Activated naive CD8-positive, alpha-beta T cell treated with anti-CD3 and anti-CD28 coated beads, Interleukin-2, amount 10 ng/mL, durations not matched to agents 7 days and 5 days (primary cell): ENCODE measurements around the gene CAMTA2. TPM values are rescaled to one million over a fixed set of nuclear protein-coding genes. Genes with fewer than 3 reads are reported as not detected.

Experiments used
- ATAC-seq: fragments of 150-1000 bp; cut with Tn5 transposase; one replicate; pipeline ENCODE4 v1.10.0; 2021; ENCODE audit warnings: low read depth, moderate library complexity
- POLR2A ChIA-PET: fragments of 350-600 bp; sonication (Branson Sonifier 250); formaldehyde crosslinking; loops from one replicate; lab custom pipeline; 2021; ENCODE audit warnings: antibody characterized with exemption; lab: Charles Lee
- DNase-seq: peaks from one replicate; pipeline ENCODE4 v3.0.0; 2021
- H3K27ac Mint-ChIP-seq: one replicate; pipeline ENCODE4 v1.8.0; 2022; ENCODE audit warnings: mild to moderate bottlenecking, mixed read lengths
- H3K27me3 Mint-ChIP-seq: one replicate; pipeline ENCODE4 v1.8.0; 2022; ENCODE audit warnings: mild to moderate bottlenecking, moderate library complexity, mixed read lengths
- H3K36me3 Mint-ChIP-seq: one replicate; pipeline ENCODE4 v1.8.0; 2021; ENCODE audit warnings: mild to moderate bottlenecking, mixed read lengths
- H3K4me1 Mint-ChIP-seq: one replicate; pipeline ENCODE4 v1.8.0; 2021; ENCODE audit warnings: mixed read lengths
- H3K4me3 Mint-ChIP-seq: one replicate; pipeline ENCODE4 v1.8.0; 2022; ENCODE audit warnings: mild to moderate bottlenecking, moderate library complexity, mixed read lengths
- H3K9me3 Mint-ChIP-seq: one replicate; pipeline ENCODE4 v1.8.0; 2021; ENCODE audit warnings: mixed read lengths
- total RNA-seq, 2 experiments: library from RNA; stranded (reverse); gene quantifications; one replicate each; pipeline ENCODE4 v1.2.3, GENCODE V29; 2021

CAMTA2 gene
- total RNA-seq, 2 experiments from 2014 or later, result 62.0 to 67.7 TPM

DNA sequence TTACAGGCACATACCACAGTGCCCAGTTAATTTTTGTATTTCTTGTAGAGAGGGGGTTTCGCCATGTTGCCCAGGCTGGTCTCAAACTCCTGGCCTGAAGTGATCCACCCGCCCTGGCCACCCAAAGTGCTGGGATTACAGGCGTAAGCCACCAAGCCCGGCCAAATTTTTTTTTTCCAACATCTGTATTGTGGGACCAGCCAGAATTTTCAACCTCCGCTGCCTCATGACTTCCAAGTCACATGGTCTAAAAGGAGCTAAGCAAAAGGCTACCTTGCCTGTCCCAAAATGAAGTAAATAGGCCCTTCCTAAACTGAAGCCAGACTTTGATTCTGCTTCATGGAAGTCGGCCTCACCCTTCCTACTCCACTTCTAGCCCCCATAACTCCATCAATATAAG, 15.6 kb downstream of the CAMTA2 start:
- no peak overlapping the region for H3K27ac Mint-ChIP-seq
- peaks cover 14% of the 10 kb centered on the region for H3K4me1 Mint-ChIP-seq
- POLR2A ChIA-PET, result interaction anchor here (1.6 to 9.3 kb wide), 3 partner anchors 8 to 73 kb away, joined by 4 to 441 read pairs (median 15); partner anchors contain the start of genes C17orf107, ENO3, PFN1 and RNF167
- no peaks in the 10 kb centered on the region for H3K9me3 Mint-ChIP-seq
- no peak for ATAC-seq
- no peaks in the 10 kb centered on the region for H3K27me3 Mint-ChIP-seq
- H3K36me3 Mint-ChIP-seq, result peaks cover 19% of the 10 kb centered on the region
- H3K4me3 Mint-ChIP-seq, result no peak overlapping the region
- no peak for DNase-seq

GRCh38 chr17:4970273-4970672, 17.2 kb downstream of the CAMTA2 start:
- H3K4me1 Mint-ChIP-seq, result peaks cover 24% of the 10 kb centered on the region
- no peak for DNase-seq
- H3K27me3 Mint-ChIP-seq, result no peaks in the 10 kb centered on the region
- H3K4me3 Mint-ChIP-seq, result no peak overlapping the region
- peak overlapping the region; percentile 65 for H3K27ac Mint-ChIP-seq
- no peaks in the 10 kb centered on the region for H3K9me3 Mint-ChIP-seq
- peaks cover 22% of the 10 kb centered on the region for H3K36me3 Mint-ChIP-seq
- no peak for ATAC-seq
- POLR2A ChIA-PET, result interaction anchor here (1.6 to 9.3 kb wide), 3 partner anchors 9 to 71 kb away, joined by 4 to 441 read pairs (median 15); partner anchors contain the start of genes C17orf107, ENO3, PFN1 and RNF167

DNA sequence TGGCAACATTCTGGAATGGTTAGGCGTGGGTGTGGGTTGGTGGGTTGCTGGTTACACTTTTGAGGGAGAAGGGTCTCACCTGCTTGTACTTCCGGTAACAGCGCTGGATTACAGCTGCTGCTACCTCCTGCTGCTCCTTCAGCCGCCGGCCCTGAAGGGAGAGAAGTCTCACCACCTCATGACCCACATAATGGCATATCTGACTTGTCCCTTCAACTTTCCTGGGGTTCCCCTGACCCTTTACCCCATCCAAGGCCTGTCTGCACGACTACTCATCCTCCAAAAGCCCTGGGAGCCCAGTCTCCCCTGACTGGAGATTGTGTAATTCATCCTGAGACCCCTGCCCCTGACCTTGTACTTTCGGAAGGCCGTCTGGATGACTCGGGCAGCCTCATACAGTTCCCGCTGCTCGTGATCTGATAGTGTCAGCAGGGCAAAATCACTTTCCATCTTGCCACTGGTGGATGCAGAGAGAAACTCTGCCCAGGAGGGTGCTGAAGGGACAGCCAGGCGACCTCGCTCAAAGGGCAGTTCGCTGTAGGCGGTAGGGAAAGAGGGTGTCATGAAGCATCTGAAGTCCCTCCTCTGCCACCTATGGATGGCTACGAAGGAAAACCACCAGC, 17.8 kb downstream of the CAMTA2 start:
- DNase-seq (no peak), ATAC-seq (no peak)
- H3K27ac Mint-ChIP-seq, result no peak overlapping the region
- no peaks in the 10 kb centered on the region for H3K9me3 Mint-ChIP-seq
- no peaks in the 10 kb centered on the region for H3K27me3 Mint-ChIP-seq
- POLR2A ChIA-PET, result interaction anchor here (1.0 to 9.3 kb wide), 3 partner anchors 10 to 23 kb away, joined by 5 to 441 read pairs (median 15); partner anchors contain the start of genes ENO3, PFN1, RNF167 and SLC25A11
- H3K4me3 Mint-ChIP-seq, result no peak overlapping the region
- H3K36me3 Mint-ChIP-seq, result peaks cover 23% of the 10 kb centered on the region
- H3K4me1 Mint-ChIP-seq, result peaks cover 25% of the 10 kb centered on the region

- POLR2A ChIA-PET, result interaction anchor here (0.5 to 9.3 kb wide), 5 partner anchors 10 to 259 kb away, joined by 3 to 441 read pairs (median 7); partner anchors contain the start of genes ARRB2, ENO3, PFN1 and RNF167
- H3K4me1 Mint-ChIP-seq, result peaks cover 22% of the 10 kb centered on the region
- no peaks in the 10 kb centered on the region for H3K27me3 Mint-ChIP-seq
- no peak overlapping the region for H3K4me3 Mint-ChIP-seq
- no peaks in the 10 kb centered on the region for H3K9me3 Mint-ChIP-seq
- DNase-seq, result peak; percentile 44
- H3K27ac Mint-ChIP-seq, result no peak overlapping the region
- no peak for ATAC-seq
- peaks cover 23% of the 10 kb centered on the region for H3K36me3 Mint-ChIP-seq
These were observed 18.4 kb downstream of the CAMTA2 start for GRCh38 chr17:4969047-4969550.

DNA sequence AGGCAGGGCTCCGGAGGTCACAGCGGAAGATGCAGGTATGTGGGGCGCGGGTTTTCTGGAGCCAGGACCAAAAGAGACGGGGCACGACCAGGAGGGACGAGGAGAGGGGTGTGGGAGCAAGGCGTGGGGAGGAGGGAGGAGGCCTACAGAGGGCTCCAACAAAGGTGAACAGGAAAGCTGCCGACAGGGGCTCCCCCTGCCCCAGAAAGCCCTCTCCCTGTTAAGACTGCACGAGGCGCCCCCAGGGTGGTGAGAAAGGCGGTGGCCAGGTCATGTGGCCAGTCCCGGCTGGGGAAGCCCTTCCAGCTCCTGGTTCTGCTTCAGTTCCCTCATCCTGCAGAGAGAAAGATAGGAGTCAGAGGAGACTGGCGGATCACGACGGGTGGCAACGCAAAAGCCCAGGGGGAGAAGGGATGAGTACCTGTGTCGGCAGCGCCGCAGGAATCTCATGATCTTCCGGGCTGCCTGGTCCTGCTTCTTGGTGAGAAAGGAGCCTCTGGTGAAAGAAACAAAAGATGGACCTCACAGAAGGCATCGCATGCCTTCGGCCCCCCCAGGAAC, 18.9 kb downstream of the CAMTA2 start:
- no peak for ATAC-seq
- DNase-seq, result no peak
- no peak overlapping the region for H3K27ac Mint-ChIP-seq
- H3K27me3 Mint-ChIP-seq, result no peaks in the 10 kb centered on the region
- H3K4me3 Mint-ChIP-seq, result no peak overlapping the region
- POLR2A ChIA-PET, result interaction anchor here (0.5 to 9.3 kb wide), 9 partner anchors 12 to 258 kb away, joined by 3 to 441 read pairs (median 7); partner anchors contain the start of genes ARRB2, CAMTA2, ENO3 and INCA1
- H3K9me3 Mint-ChIP-seq, result no peaks in the 10 kb centered on the region
- peaks cover 20% of the 10 kb centered on the region for H3K36me3 Mint-ChIP-seq
- H3K4me1 Mint-ChIP-seq, result peaks cover 17% of the 10 kb centered on the region

DNA sequence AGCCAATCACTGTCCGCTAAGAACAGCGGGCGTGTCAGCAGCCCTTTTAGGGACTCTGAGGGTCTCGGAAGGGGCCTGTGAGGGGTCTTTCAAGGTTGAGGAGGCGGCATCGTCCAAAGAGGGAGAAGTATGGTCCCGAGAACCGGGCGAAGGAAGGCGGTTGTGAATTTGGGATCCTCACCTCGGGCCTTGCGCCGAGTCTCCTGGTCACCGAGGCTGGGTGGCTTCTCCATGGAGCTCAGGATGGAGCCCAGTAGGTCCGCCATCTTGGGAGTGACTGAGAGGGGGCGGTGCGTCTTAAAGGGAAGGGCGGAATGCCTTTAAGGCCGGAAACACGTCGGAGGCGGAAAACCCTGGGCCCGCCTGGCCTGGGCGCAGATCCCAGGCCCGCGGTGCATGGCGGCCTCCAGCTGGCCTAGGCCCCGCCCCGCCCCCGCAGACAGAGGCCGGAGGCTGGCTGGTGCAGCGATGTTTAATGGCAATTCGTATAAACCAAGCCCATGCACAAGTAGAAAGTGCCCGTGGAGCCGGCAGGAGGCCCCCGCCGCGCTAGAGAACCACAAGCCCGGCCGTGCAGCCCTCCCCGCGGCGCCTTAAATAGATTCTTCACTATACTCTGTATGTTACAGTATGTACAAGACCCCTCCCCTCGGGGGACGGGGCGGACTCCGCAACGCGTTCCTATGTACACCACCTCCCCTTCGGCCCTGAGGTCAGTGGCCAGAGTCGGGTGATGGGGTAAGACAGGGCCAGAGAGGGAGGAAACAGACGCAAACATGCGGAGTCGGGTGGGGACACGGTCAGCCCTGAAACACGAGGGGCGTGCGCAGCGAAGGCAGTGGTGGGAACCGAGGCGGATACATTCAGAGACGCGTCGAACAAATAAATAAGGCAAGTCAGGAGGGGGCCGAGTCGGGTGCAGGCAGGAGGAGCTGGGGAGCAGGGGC, 19.7 kb downstream of the CAMTA2 start, which contains the start of gene SPAG7:
Gene SPAG7 (minus strand): TSS at position 279 of the 947 bp plus-strand sequence. CDS start 13 bp downstream, at position 266.
- ATAC-seq (peak; percentile 62), DNase-seq (peak; percentile 96)
- H3K36me3 Mint-ChIP-seq, result peaks cover 17% of the 10 kb centered on the region
- H3K9me3 Mint-ChIP-seq, result no peaks in the 10 kb centered on the region
- POLR2A ChIA-PET, result interaction anchor here (0.8 to 9.3 kb wide), 17 partner anchors 11 to 257 kb away, joined by 3 to 441 read pairs (median 4); partner anchors contain the start of genes ARRB2, C17orf107, CAMTA2 and CHRNE
- peaks cover 17% of the 10 kb centered on the region for H3K4me1 Mint-ChIP-seq
- no peak within 1 kb of the TSS for H3K4me3 Mint-ChIP-seq
- no peak within 1 kb of the TSS for H3K27ac Mint-ChIP-seq
- no peaks in the 10 kb centered on the region for H3K27me3 Mint-ChIP-seq

GRCh38 chr17:4966844-4967538, 20.5 kb downstream of the CAMTA2 start:
- no peak overlapping the region for H3K27ac Mint-ChIP-seq
- H3K4me1 Mint-ChIP-seq, result peaks cover 17% of the 10 kb centered on the region
- H3K9me3 Mint-ChIP-seq, result no peaks in the 10 kb centered on the region
- H3K27me3 Mint-ChIP-seq, result no peaks in the 10 kb centered on the region
- DNase-seq, result peak; percentile 76
- H3K4me3 Mint-ChIP-seq, result no peak overlapping the region
- ATAC-seq, result peak; percentile 91
- H3K36me3 Mint-ChIP-seq, result peaks cover 17% of the 10 kb centered on the region
- POLR2A ChIA-PET, result interaction anchor here (0.8 to 9.3 kb wide), 15 partner anchors 10 to 112 kb away, joined by 3 to 441 read pairs (median 5); partner anchors contain the start of genes C17orf107, CAMTA2, CHRNE and ENO3

DNA sequence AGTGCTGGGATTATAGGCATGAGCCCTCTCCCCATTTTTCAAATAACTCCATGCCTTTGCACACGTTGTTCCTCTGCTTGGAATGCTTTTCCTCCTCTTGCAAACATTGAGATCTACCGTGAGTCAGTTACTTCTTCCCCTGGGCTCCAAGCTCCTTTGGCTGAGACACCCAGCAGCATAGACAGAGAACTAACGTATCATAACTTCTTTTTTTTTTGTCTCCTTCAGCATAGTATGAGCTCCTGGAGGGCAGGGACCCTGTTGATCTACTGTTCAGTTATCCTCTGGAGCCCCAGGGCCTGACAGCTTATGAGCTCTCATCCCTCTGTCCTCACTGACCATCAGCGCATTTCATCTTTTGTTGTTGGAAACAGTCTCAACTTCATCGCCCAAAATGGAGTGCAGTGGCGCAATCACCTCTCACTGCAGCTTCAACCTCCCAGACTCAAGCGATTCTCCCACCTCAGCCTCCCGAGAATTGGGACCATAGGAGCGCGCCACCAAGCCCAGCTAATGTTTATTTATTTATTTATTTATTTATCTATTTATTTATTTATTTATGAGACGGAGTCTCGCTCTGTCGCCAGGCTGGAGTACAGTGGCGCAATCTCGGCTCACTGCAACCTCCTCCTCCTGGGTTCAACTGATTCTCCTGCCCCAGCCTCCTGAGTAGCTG, 22.0 kb downstream of the CAMTA2 start:
- POLR2A ChIA-PET, result interaction anchor here (0.5 to 9.3 kb wide), 3 partner anchors 8 to 822 kb away, joined by 6 to 441 read pairs (median 17); partner anchors contain the start of genes CYB5D2, ENO3, PFN1 and RNF167
- H3K36me3 Mint-ChIP-seq, result peaks cover 13% of the 10 kb centered on the region
- ATAC-seq (no peak), DNase-seq (no peak)
- peaks cover 11% of the 10 kb centered on the region for H3K4me1 Mint-ChIP-seq
- H3K27me3 Mint-ChIP-seq, result no peaks in the 10 kb centered on the region
- H3K27ac Mint-ChIP-seq, result peak overlapping the region; percentile 55
- H3K4me3 Mint-ChIP-seq, result peak overlapping the region; percentile 20
- no peaks in the 10 kb centered on the region for H3K9me3 Mint-ChIP-seq

DNA sequence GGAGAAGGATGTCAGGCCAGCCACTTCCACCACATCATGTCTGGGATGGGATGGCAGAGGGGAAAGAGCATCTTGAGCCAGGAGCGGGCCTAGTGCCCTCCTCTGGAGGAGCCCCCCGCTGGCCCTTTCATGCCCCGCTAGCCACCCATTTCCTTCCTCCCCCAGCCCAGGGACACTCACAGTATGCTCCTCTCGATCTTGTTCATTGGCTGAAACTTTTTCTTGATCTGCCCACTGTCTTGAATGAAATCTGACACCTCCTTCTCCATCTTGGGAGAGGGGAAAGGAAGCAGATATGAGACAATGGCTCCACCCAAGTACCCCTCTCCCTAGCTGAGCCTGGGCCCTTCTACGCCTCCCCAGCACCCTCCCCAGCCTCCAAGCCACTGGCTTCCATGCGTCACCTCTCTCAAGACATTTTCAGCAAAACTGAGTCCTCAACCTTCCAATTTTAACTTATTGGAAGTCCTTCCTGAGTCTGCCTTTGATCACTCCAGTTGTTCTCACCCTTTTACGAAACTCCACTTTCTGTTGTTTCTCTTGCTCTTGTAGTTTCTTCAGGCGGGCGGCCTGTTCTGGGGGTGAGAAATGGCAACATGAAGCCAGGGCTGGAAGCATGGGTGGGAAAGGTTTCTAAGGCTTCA, 27.1 kb downstream of the CAMTA2 start:
- DNase-seq (no peak), ATAC-seq (no peak)
- Mint-ChIP-seq H3K4me1 (peaks cover 9% of the 10 kb centered on the region), H3K4me3 (no peak overlapping the region), H3K27me3 (no peaks in the 10 kb centered on the region), H3K36me3 (peaks cover 22% of the 10 kb centered on the region), H3K9me3 (no peaks in the 10 kb centered on the region), H3K27ac (no peak overlapping the region)
- POLR2A ChIA-PET, result interaction anchor here (1.8 kb wide), 1 partner anchor 21 kb away, joined by 4 read pairs; the partner anchor contains the start of genes RNF167 and SLC25A11

DNA sequence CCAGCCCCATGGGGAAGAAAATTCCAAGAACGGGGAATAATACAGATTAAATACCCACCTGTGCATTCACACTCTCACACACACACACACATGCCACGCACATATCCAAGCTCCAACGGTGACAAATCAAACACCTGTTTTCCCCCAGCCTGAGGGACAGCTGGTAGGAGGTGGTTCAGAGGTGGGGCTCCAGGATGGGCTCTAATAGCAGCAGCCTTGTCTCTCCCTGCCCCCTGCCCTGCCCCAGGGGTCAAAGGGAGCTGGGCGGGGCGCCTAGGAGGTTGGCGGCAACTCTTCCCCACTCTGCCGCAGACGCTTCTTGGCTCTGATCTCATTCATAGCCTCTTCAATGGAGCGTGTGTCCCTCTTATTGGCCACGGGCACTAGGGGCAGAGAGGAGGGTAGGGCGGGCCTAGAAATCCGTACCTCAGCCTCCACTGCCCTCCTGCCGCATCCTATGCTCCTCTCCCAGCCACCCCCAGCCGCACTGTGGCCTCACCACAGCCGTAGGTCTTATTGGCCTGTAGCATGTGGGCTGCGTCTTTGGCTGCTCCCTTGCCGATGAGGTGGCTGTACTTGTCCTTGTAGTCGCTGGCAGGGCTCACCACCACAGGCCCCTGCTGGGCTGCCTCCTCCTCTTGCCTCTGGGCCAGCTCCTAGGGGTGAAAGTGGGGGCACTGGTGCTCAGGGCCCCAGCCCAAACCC, 28.1 kb downstream of the CAMTA2 start:
- DNase-seq (no peak), ATAC-seq (no peak)
- Mint-ChIP-seq H3K36me3 (peaks cover 17% of the 10 kb centered on the region), H3K9me3 (no peaks in the 10 kb centered on the region), H3K27me3 (no peaks in the 10 kb centered on the region), H3K27ac (no peak overlapping the region), H3K4me3 (no peak overlapping the region), H3K4me1 (peaks cover 7% of the 10 kb centered on the region)
- POLR2A ChIA-PET, result no interaction called here

DNA sequence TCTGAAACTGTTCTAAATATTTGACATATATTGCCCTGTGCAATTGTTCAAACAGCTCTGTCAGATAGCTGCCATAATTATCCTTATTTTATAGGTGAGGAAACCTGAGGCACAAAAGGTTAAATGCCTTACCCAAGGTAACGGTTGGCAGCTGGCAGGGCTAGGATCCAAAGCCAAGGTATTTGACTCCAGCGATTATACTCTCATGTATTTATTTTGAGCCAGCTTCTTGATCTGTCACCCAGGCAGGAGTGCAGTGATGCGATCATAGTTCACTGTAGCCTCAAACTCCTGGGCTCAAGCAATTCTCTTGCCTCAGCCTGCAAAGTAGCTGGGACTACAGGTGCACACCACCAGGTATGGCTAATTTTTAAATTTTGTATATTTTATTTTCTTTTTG, 29.4 kb downstream of the CAMTA2 start:
- DNase-seq (no peak), ATAC-seq (no peak)
- H3K9me3 Mint-ChIP-seq, result no peaks in the 10 kb centered on the region
- H3K36me3 Mint-ChIP-seq, result peaks cover 20% of the 10 kb centered on the region
- no peaks in the 10 kb centered on the region for H3K27me3 Mint-ChIP-seq
- no peak overlapping the region for H3K4me3 Mint-ChIP-seq
- POLR2A ChIA-PET, result interaction anchor here (1.9 to 3.0 kb wide), 3 partner anchors 8 to 12 kb away, joined by 4 to 17 read pairs (median 9); partner anchors contain the start of gene PFN1
- H3K27ac Mint-ChIP-seq, result no peak overlapping the region
- peaks cover 9% of the 10 kb centered on the region for H3K4me1 Mint-ChIP-seq
